Uterus (tissue), 4 donors: Measurements from ENCODE around the gene ZDHHC22. TPM values are rescaled to one million over a fixed set of nuclear protein-coding genes. Genes with fewer than 3 reads are reported as not detected.

ENCODE experiments used
- DNase-seq, 2 donors: peaks; one replicate each; pipeline ENCODE4 v3.0.0-alpha.2; 2019 to 2020
- H3K27ac ChIP-seq, 2 donors: fragments of 200-600 bp; sonication (generic); 1 replicate in 1 of 2; 2 replicates in 1 of 2; pipeline ENCODE4 v1.5.1; 2016 to 2018
- H3K27me3 ChIP-seq, 2 donors: fragments of 200-600 bp; sonication (generic); one replicate each; pipeline ENCODE4 v1.5.1; 2018 to 2019; ENCODE audit warnings: control low read depth in 1 of 2
- H3K36me3 ChIP-seq, 2 donors: fragments of 200-600 bp; sonication (generic); one replicate each; pipeline ENCODE4 v1.5.1; 2019; ENCODE audit warnings: control low read depth in 1 of 2
- H3K4me1 ChIP-seq, 2 donors: fragments of 200-600 bp; sonication (generic); one replicate each; pipeline ENCODE4 v1.5.1; 2018 to 2019; ENCODE audit warnings: control low read depth in 1 of 2
- H3K4me3 ChIP-seq, 2 donors: fragments of 200-600 bp; sonication (generic); 1 replicate in 1 of 2; 2 replicates in 1 of 2; pipeline ENCODE4 v1.5.1; 2018 to 2019; ENCODE audit warnings: mild to moderate bottlenecking in 1 of 2
- H3K9me3 ChIP-seq, 2 donors: fragments of 200-600 bp; sonication (generic); one replicate each; pipeline ENCODE4 v1.5.1; 2019; ENCODE audit warnings: control low read depth in 1 of 2
- CTCF ChIP-seq, 4 experiments: fragments of 200-600 bp in 2 of 4; fragments of 450-650 bp in 2 of 4; sonication (generic) in 2 of 4; IDR thresholded peaks; one replicate each; pipeline ENCODE4 v1.5.1; 2016 to 2019; ENCODE audit warnings: antibody characterized with exemption in 4 of 4, mild to moderate bottlenecking in 2 of 4, moderate library complexity in 1 of 4
- POLR2A ChIP-seq, 2 donors: fragments of 450-650 bp; IDR thresholded peaks; one replicate each; pipeline ENCODE4 v1.6.1; 2016; ENCODE audit warnings: antibody characterized with exemption in 2 of 2, mild to moderate bottlenecking in 1 of 2, moderate library complexity in 1 of 2
- intact Hi-C: fragments of 100-400 bp; cut with DNase I; formaldehyde crosslinking; loops from one replicate; pipeline ENCODE4 v1.15.1; 2023; ENCODE audit warnings: low total_unique reads
- total RNA-seq, 4 donors: library from RNA; depleted of rRNA in 3 of 4; stranded (reverse); fragments of >200 nt in 3 of 4; gene quantifications; one replicate each; pipeline versions ENCODE4 v1.1.0 to v1.2.4, GENCODE V29; 2014 to 2023
- donor health status: DM: yes; HTN: yes; CAD: no.

The ZDHHC22 gene
- total RNA-seq, 4 donors from 2014 or later, result not detected

GRCh38 chr14:77151245-77151644 is 9.7 kb upstream of the ZDHHC22 start:
- H3K27me3 ChIP-seq, result no peaks in the 10 kb centered on the region
- intact Hi-C loops, result no loop called here
- H3K36me3 ChIP-seq, result no peaks in the 10 kb centered on the region
- DNase-seq, result no peak
- no peaks in the 10 kb centered on the region for H3K9me3 ChIP-seq
- no peaks in the 10 kb centered on the region for H3K4me1 ChIP-seq
- no peak overlapping the region for H3K4me3 ChIP-seq
- H3K27ac ChIP-seq, result no peak overlapping the region
- TF ChIP-seq POLR2A (IDR thresholded peaks at IDR 0.05), result no peak
- no peak for TF ChIP-seq CTCF (IDR thresholded peaks at IDR 0.05)

- intact Hi-C loops, result no loop called here
- peaks cover 0 to 6% of the 10 kb centered on the region in 2 donors for H3K27me3 ChIP-seq
- H3K4me1 ChIP-seq, result no peaks in the 10 kb centered on the region
- H3K9me3 ChIP-seq, result no peaks in the 10 kb centered on the region
- no peaks in the 10 kb centered on the region for H3K36me3 ChIP-seq
- TF ChIP-seq CTCF (IDR thresholded peaks at IDR 0.05), result no peak
- no peak for TF ChIP-seq POLR2A (IDR thresholded peaks at IDR 0.05)
- DNase-seq, result no peak
- H3K4me3 ChIP-seq, result no peak overlapping the region
- H3K27ac ChIP-seq, result no peak overlapping the region
Measured at GRCh38 chr14:77148510-77149231, 7.1 kb upstream of the ZDHHC22 start.

- H3K9me3 ChIP-seq, result no peaks in the 10 kb centered on the region
- peaks cover 0 to 15% of the 10 kb centered on the region in 2 donors for H3K27me3 ChIP-seq
- H3K27ac ChIP-seq, result no peak overlapping the region
- no peaks in the 10 kb centered on the region for H3K4me1 ChIP-seq
- intact Hi-C loops, result no loop called here
- DNase-seq, result no peak
- TF ChIP-seq POLR2A (IDR thresholded peaks at IDR 0.05) (no peak), CTCF (IDR thresholded peaks at IDR 0.05) (no peak)
- no peaks in the 10 kb centered on the region for H3K36me3 ChIP-seq
- no peak overlapping the region for H3K4me3 ChIP-seq
Measured at GRCh38 chr14:77145975-77146740, 4.6 kb upstream of the ZDHHC22 start.

GRCh38 chr14:77144412-77145115 is 3.0 kb upstream of the ZDHHC22 start:
- peaks cover 0 to 24% of the 10 kb centered on the region in 2 donors for H3K27me3 ChIP-seq
- no peak overlapping the region for H3K4me3 ChIP-seq
- no peaks in the 10 kb centered on the region for H3K9me3 ChIP-seq
- intact Hi-C loops, result no loop called here
- DNase-seq, result no peak
- TF ChIP-seq POLR2A (IDR thresholded peaks at IDR 0.05), result no peak
- no peak for TF ChIP-seq CTCF (IDR thresholded peaks at IDR 0.05)
- H3K36me3 ChIP-seq, result no peaks in the 10 kb centered on the region
- H3K4me1 ChIP-seq, result peaks cover 0 to 12% of the 10 kb centered on the region in 2 donors
- H3K27ac ChIP-seq, result no peak overlapping the region
